Skeletal muscle cell (primary cell): ENCODE measurements around the gene LTBP1.
"Not testable (repeated sequence)": the region's sequence is repeated elsewhere in the genome, so short reads cannot be mapped to it uniquely, and the experiment has no call there.

ENCODE experiments used
- DNase-seq: peaks from one replicate; pipeline ENCODE4 v3.0.0-alpha.2; 2010; ENCODE audit warnings: low read depth
- H3K4me3 ChIP-seq: 2 replicates; pipeline ENCODE4 v1.5.1; 2011; ENCODE audit warnings: low read depth, mild to moderate bottlenecking, control low read depth, low read length, moderate library complexity

LTBP1 gene

GRCh38 chr2:33334083-33334482 lies 387.3 kb downstream of the LTBP1 start:
- no peak overlapping the region for H3K4me3 ChIP-seq
- DNase-seq, result no peak

GRCh38 chr2:33335516-33335915 lies 388.8 kb downstream of the LTBP1 start:
- DNase-seq, result no peak
- H3K4me3 ChIP-seq, result no peak overlapping the region

DNA sequence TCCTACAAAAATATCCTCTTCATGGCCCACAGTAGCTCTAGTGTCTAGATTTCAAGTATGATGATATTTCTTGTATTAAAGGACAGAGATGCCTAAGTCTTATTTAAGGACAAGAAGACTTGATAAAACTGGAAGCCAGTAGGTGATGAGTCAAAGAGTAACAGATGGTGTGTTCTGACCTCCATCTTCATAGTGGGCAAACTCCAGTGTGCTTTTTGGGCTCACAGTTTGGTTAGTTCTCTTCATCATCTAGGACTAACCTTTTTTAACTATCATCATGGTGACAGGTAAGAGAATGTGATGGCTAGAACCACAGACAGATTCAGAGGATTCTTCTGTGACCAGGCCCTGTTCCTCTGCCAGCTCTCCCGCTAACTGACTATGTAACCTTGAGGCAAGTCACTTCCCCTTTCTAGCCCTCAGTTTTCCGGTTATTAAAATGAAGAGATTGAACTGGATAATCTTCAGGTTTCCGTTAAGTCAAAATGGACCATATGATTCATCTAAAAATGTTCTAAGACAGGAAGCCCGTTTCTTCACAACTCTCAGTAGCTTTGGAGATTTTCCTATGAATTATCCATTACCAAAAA lies 389.4 kb downstream of the LTBP1 start:
- no peak overlapping the region for H3K4me3 ChIP-seq
- no peak for DNase-seq

DNA sequence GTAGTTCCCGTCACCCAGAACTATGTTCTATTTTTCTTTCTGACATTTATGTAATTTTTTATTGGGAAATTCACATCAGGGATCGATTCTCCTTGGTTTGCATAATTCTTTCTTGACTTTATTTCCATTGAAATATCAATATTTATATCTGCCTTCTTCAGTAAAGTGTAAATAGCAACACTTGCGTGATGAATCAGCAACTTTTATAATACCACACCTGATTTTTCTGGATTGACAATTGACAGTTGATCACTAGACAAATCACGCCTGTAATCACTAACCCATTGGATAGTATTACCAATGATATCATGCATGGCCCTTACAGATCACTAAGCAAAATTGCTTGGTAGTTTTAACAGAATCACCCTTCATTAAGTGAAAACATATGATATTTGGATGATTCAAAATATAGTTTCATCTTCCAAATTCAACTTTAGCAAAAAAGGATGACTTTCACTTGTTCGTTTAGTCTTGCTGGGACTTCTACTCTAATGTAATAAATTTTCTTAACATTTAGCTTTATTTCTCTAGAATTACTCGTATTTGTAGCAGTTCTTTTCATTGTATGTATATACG lies 390.7 kb downstream of the LTBP1 start:
- no peak for DNase-seq
- no peak overlapping the region for H3K4me3 ChIP-seq

DNA sequence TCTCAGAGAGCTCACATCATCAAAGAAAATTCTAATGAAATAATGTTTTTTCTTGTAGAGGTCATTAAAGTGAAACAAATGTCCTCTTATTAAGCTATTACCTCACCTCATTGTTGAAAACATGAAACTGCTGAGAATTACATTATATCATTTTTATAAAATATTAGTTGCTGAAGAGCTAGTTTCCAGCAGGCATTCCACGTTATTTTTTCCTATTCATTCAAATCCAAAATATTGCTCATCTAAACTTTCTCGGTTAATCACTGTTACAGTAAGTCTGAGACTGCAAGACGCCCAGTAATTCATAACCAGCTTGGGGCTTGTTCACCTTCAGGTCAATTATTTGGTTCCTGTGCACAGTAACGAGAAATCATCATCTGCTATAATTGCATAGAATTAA lies 391.2 kb downstream of the LTBP1 start:
- no peak for DNase-seq
- H3K4me3 ChIP-seq, result no peak overlapping the region

DNA sequence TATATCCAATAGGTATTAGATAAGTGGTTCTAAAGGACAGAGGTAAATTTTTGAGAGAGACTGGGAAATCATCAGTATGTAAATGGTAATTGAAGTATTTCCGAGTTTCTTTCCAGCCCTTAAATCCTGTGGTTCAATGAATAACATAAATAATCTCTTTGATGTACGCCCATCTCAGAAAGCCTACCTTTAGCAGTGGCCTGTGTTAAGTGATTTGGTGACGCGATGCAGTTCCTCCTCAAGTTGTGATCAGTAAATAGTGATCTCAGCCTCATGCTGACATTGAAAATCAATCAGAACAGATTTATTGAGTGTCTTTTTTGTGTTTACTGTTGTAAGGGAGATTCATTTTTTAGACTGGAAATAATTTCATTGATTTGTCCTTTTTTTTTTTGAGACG lies 392.5 kb downstream of the LTBP1 start:
- no peak for DNase-seq
- H3K4me3 ChIP-seq, result no peak overlapping the region

DNA sequence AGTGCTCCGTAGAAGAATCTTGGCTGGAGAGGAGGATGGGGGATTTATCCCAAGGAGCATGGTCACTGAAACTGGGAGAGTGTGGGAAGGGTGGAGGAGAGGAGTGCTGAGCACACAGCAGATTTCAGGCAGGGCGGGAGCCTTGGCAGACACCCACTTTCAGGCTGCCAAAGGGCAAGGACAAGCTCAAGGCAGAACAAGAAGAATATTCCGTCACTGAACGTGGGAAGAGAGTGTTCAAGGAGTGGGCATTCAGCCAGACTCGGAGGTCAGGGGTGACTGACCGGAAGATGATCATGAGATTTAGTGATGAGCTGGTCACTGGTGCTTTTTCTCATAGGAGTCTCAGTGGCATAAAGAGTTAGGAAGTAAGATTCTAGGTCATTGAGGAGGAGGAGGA lies 393.5 kb downstream of the LTBP1 start:
- no peak overlapping the region for H3K4me3 ChIP-seq
- DNase-seq, result no peak

DNA sequence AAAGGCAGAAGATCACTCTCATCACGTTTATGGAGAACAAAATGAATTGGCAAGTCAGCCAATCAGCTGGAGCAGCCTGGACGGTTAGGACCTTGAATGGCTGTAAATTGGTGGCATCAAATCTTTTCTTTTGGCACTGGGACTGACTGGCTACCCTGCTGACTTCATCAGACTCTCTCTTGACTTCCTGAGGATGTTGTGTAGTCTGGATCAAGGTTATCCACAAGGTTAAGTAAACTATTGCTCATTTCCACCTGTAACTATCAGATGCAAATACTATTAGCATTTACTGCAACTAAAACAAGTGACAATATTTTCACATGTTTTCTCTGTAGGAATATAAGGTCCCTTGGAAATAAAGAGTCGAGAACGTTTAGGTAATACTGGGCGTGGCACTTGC lies 395.4 kb downstream of the LTBP1 start:
- DNase-seq, result no peak
- H3K4me3 ChIP-seq, result no peak overlapping the region

DNA sequence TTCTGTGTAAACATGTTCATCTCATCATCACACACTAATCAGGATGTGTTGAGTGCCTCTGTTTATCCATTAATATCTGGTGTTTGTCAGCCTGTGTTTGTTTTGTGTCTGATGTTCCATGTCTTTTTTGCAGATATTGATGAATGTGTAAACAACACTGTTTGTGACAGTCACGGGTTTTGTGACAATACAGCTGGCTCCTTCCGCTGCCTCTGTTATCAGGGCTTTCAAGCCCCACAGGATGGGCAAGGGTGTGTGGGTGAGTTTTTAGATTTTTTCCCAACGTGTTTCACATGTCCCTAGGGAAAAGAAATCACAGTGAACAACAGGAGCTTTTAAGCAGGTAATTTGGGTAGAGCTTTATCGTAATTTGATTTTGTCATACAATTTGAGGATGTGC lies 396.0 kb downstream of the LTBP1 start:
- DNase-seq, result no peak
- no peak overlapping the region for H3K4me3 ChIP-seq

- H3K4me3 ChIP-seq, result no peak overlapping the region
- DNase-seq, result no peak
Observed at GRCh38 chr2:33343387-33343895, 396.7 kb downstream of the LTBP1 start.

DNA sequence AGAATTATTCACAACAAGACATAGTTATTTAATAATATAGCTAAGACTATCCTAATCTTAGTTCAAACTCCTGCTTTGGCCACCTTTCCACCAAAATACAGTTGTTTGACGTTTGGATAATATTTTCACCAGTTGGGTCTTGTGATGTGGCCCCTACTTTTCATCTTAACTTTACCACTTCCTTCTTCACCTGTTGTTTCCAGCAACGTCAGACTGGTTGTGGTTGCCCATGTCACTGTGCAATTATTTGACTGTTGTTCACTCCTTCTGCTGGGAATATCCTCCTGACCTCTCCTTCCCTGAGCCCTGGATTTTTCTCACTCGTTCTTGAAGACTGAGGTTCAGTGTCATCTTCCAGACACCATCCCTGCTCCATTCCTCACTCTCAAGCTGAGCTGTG lies 397.5 kb downstream of the LTBP1 start:
- no peak overlapping the region for H3K4me3 ChIP-seq
- no peak for DNase-seq

GRCh38 chr2:33347856-33348255 lies 401.1 kb downstream of the LTBP1 start:
- no peak for DNase-seq
- no peak overlapping the region for H3K4me3 ChIP-seq

DNA sequence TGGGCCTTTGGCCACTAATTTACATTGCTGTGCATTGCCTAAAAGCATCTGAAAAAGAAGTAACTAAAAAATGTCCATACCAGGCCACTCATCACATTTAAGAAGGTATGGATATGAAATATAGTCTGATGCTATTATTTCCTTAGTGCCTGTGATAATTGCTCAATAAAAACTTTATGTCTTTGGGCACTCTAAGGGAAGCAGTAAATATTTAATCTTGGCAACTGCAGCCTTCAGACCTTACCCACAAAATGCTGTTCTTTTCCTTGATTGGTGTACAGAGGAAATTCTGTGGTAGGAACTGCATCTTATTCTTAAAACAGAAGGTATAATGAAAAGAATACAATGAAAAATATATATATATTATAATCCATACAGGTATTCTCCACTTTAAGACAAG lies 403.9 kb downstream of the LTBP1 start:
- DNase-seq, result no peak
- no peak overlapping the region for H3K4me3 ChIP-seq

GRCh38 chr2:33351781-33352180 lies 405.0 kb downstream of the LTBP1 start:
- H3K4me3 ChIP-seq, result no peak overlapping the region
- DNase-seq, result no peak

- peak; percentile 89 for DNase-seq
- H3K4me3 ChIP-seq, result no peak overlapping the region
Observed at GRCh38 chr2:33354981-33355380, 408.2 kb downstream of the LTBP1 start.

GRCh38 chr2:33358878-33359277 lies 412.1 kb downstream of the LTBP1 start:
- no peak for DNase-seq

DNA sequence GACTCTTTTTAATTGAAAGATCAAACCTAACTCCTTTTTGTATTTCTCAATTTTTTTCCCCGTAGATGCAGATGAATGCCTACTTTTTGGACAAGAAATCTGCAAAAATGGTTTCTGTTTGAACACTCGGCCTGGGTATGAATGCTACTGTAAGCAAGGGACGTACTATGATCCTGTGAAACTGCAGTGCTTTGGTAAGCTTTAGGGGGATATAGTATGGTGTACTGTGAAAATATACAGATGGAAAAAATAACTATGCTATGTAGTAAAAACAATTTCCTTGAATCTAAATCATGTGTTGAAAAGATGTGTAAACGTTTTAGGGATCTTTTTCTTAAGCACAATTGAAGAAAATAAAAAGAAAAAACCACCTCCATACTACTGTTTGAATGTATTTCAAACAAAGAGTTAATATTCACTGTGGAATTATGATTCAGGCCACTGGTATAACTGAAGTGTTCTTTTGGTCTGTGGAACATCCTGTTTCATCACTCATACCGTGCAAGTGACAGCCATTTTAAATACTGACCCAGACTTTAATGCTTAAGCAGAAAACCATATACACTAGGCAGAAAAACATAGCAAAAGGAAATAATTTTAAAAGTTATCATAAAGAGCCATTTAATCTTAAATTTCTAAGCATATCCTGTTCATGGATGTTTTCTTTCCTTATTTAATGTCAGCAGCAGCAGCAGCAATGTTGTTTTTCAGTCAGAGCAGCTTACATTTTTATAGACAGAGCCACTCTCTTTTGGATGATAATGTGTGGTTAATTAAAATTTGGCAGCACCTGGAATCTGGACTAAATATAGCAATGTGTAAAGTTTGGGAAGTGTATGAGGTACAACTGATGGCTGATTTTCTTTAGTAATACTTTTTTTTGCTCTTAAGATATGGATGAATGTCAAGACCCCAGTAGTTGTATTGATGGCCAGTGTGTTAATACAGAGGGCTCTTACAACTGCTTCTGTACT lies 416.9 kb downstream of the LTBP1 start:
- H3K4me3 ChIP-seq, result no peak overlapping the region
- peak; percentile 32 for DNase-seq

More at GRCh38 chr2:33358878-33359277, 412.1 kb downstream of the LTBP1 start:
- no peak overlapping the region for H3K4me3 ChIP-seq

GRCh38 chr2:33365264-33365970 lies 418.7 kb downstream of the LTBP1 start:
- no peak for DNase-seq
- no peak overlapping the region for H3K4me3 ChIP-seq

GRCh38 chr2:33366473-33366872 lies 419.7 kb downstream of the LTBP1 start:
- DNase-seq, result peak; percentile 13
- H3K4me3 ChIP-seq, result no peak overlapping the region

DNA sequence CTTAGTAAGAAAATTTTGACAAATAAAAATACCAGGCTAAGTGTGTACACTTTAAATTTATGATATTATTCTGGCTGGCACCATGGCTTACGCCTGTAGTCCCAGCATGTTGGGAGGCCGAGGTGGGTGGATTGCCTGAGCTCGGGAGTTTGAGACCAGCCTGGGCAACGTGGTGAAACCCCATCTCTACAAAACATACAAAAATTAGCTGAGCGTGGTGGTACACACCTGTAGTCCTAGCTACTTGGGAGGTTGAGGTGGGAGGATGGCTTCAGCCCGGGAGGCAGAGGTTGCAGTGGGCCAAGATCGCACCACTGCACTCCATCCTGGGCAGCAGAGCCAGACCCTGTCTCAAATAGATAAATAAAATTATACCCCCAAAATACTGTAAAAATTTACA lies 421.8 kb downstream of the LTBP1 start:
- DNase-seq, H3K4me3 ChIP-seq: not testable (repeated sequence)
